ENCODE data around the gene LBH. TPM values are rescaled to one million over a fixed set of nuclear protein-coding genes. Genes with fewer than 3 reads are reported as not detected.

Gene LBH
- total RNA-seq, 1 donor from 2014 or later, result 18.7 TPM

DNA sequence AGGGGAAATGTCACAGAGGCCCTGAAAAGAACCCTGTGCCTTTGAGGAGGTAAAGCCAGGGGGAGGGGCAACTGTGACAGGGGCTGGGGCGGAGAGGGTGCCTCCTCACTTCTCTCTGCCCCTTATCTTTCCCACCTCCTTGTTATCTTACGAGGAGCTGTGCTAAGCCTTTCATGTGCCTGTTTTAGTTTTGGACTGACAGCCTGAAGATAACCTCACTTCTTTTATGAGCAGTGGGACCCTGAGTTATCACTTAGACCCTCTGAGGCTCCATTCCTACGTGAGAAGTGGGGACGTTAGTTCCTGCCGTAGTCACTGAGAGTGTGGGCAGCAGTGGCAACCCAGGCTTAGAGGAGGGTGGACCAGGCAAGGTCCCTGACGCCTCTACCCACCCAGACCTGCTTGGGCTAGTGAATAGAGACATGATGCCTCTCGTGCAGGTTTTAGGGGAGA is 39.5 kb upstream of the LBH start:
- DNase-seq (ENCODE audit: low read depth), result no peak
- no peak for FAIRE-seq
- H3K4me3 ChIP-seq (ENCODE audit: low read depth, low read length), result no peak overlapping the region

GRCh38 chr2:30192314-30192713 is 39.0 kb upstream of the LBH start:
- Histone ChIP-seq H3K36me3 (ENCODE audit: control insufficient read depth, insufficient read depth, low read length) (no peaks in the 10 kb centered on the region), H3K4me3 (ENCODE audit: low read depth, low read length) (no peak overlapping the region), H3K27me3 (ENCODE audit: control insufficient read depth, insufficient read depth, low read length) (no peaks in the 10 kb centered on the region)
- FAIRE-seq, result no peak
- no peak for DNase-seq (ENCODE audit: low read depth)
- TF ChIP-seq, protein P1, sequence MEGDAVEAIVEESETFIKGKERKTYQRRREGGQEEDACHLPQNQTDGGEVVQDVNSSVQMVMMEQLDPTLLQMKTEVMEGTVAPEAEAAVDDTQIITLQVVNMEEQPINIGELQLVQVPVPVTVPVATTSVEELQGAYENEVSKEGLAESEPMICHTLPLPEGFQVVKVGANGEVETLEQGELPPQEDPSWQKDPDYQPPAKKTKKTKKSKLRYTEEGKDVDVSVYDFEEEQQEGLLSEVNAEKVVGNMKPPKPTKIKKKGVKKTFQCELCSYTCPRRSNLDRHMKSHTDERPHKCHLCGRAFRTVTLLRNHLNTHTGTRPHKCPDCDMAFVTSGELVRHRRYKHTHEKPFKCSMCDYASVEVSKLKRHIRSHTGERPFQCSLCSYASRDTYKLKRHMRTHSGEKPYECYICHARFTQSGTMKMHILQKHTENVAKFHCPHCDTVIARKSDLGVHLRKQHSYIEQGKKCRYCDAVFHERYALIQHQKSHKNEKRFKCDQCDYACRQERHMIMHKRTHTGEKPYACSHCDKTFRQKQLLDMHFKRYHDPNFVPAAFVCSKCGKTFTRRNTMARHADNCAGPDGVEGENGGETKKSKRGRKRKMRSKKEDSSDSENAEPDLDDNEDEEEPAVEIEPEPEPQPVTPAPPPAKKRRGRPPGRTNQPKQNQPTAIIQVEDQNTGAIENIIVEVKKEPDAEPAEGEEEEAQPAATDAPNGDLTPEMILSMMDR (IDR thresholded peaks at IDR 0.05; ENCODE audit: insufficient read depth, low read length, severe bottlenecking), result no peak

More for the DNA sequence above, 39.5 kb upstream of the LBH start:
- TF ChIP-seq, protein P1 (IDR thresholded peaks at IDR 0.05; ENCODE audit: insufficient read depth, low read length, severe bottlenecking), result no peak
- no peaks in the 10 kb centered on the region for H3K27me3 ChIP-seq (ENCODE audit: control insufficient read depth, insufficient read depth, low read length)
- no peaks in the 10 kb centered on the region for H3K36me3 ChIP-seq (ENCODE audit: control insufficient read depth, insufficient read depth, low read length)

DNA sequence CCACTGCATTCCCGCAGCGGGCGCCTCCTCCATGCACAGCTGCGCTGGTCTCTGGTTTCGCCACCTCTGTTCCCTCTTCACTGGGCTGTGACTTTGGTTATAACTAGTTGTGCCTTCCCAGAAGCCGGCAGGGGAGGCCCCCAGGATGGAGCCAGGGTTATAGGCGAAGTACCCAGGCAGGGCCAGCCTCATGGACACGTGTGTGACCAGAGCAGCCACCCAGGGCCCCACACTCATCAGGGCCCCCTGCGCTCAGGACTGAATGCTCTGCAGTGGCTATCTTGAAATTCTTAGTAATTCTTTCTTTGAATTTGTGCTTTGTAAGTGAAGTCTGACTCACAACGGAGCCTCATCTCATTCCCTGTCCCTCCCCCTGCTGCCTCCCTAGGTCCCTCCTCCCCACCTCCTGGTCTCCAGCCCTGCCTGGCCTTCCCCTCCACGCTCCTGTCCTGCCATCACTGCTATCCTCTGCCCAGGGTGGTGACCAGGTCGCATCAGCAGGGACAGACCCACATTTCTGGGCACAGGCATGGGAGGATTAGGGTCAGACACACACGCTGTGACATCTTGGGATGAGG is 38.1 kb upstream of the LBH start:
- H3K36me3 ChIP-seq (ENCODE audit: control insufficient read depth, insufficient read depth, low read length), result no peaks in the 10 kb centered on the region
- no peak for FAIRE-seq
- no peak for DNase-seq (ENCODE audit: low read depth)
- H3K27me3 ChIP-seq (ENCODE audit: control insufficient read depth, insufficient read depth, low read length), result no peaks in the 10 kb centered on the region
- TF ChIP-seq, protein P1 (IDR thresholded peaks at IDR 0.05; ENCODE audit: insufficient read depth, low read length, severe bottlenecking), result no peak
- no peak overlapping the region for H3K4me3 ChIP-seq (ENCODE audit: low read depth, low read length)

DNA sequence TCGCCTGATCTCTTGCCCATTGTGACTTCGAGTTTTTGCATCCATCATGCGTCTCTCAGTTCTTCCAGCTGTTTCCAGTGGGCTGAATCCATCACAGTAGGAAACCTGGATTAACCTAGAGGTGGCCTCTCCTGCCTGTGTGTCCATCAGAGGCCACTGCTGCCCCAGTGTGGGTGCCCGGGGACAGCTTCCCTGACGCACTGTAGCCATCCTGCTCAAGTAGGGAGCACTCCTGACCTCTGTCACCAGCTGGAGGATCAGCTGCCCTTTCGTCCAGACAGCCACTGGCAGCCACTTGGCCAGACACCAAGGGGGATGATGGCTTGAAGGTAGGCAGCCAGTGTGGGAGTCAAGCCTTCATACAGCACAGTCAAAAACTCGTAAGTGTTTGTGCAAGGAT is 36.9 kb upstream of the LBH start:
- TF ChIP-seq, protein P1 (IDR thresholded peaks at IDR 0.05; ENCODE audit: insufficient read depth, low read length, severe bottlenecking), result no peak
- FAIRE-seq (no peak), DNase-seq (ENCODE audit: low read depth) (no peak)
- Histone ChIP-seq H3K36me3 (ENCODE audit: control insufficient read depth, insufficient read depth, low read length) (no peaks in the 10 kb centered on the region), H3K4me3 (ENCODE audit: low read depth, low read length) (no peak overlapping the region), H3K27me3 (ENCODE audit: control insufficient read depth, insufficient read depth, low read length) (no peaks in the 10 kb centered on the region)

- Histone ChIP-seq H3K4me3 (ENCODE audit: low read depth, low read length) (no peak overlapping the region), H3K36me3 (ENCODE audit: control insufficient read depth, insufficient read depth, low read length) (no peaks in the 10 kb centered on the region), H3K27me3 (ENCODE audit: control insufficient read depth, insufficient read depth, low read length) (no peaks in the 10 kb centered on the region)
- DNase-seq (ENCODE audit: low read depth), result no peak
- FAIRE-seq, result no peak
- TF ChIP-seq, protein P1 (IDR thresholded peaks at IDR 0.05; ENCODE audit: insufficient read depth, low read length, severe bottlenecking), result no peak
These were observed 36.3 kb upstream of the LBH start for GRCh38 chr2:30195016-30195415.
